GM23338 (cell line): ENCODE results near the gene TENT5C. TPM values are rescaled to one million over a fixed set of nuclear protein-coding genes. Genes with fewer than 3 reads are reported as not detected.

Source experiments
- ATAC-seq: fragments of 200-7000 bp; cut with Tn5 transposase; 3 replicates; pipeline ENCODE4 v1.9.1; 2020
- DNase-seq: peaks from one replicate; pipeline ENCODE4 v3.0.0-alpha.2; 2015; ENCODE audit warnings: low spot score
- H2AFZ ChIP-seq: fragments of 200-600 bp; sonication (generic); 2 replicates; pipeline ENCODE4 v1.8.0; 2016; ENCODE audit warnings: antibody characterized with exemption, mild to moderate bottlenecking, moderate library complexity
- H3F3A ChIP-seq: fragments of 200-600 bp; sonication (generic); replicated peaks from 2 replicates; pipeline ENCODE4 v1.8.0; 2017; ENCODE audit warnings: antibody characterized with exemption, mixed run types, low read depth
- H3K27ac ChIP-seq: fragments of 200-600 bp; sonication (generic); 2 replicates; pipeline ENCODE4 v1.6.1; 2016; ENCODE audit warnings: low read depth
- H3K27me3 ChIP-seq: fragments of 200-600 bp; sonication (generic); 2 replicates; pipeline ENCODE4 v1.8.0; 2016; ENCODE audit warnings: mild to moderate bottlenecking, mixed run types, moderate library complexity; ENCODE audit not compliant: insufficient read depth
- H3K36me3 ChIP-seq: fragments of 200-600 bp; sonication (generic); 2 replicates; pipeline ENCODE4 v1.8.0; 2016; ENCODE audit warnings: mild to moderate bottlenecking; ENCODE audit not compliant: insufficient read depth
- H3K4me1 ChIP-seq: fragments of 200-600 bp; sonication (generic); 2 replicates; pipeline ENCODE4 v1.8.0; 2016; ENCODE audit warnings: mild to moderate bottlenecking, moderate library complexity; ENCODE audit not compliant: insufficient read depth
- H3K4me2 ChIP-seq: fragments of 200-600 bp; sonication (generic); 2 replicates; pipeline ENCODE4 v1.7.1; 2017; ENCODE audit warnings: mixed run types
- H3K4me3 ChIP-seq: fragments of 200-600 bp; sonication (generic); 2 replicates; pipeline ENCODE4 v1.6.1; 2016; ENCODE audit warnings: mixed run types
- H3K79me2 ChIP-seq: fragments of 200-600 bp; sonication (generic); replicated peaks from 2 replicates; pipeline ENCODE4 v1.8.0; 2017; ENCODE audit warnings: mild to moderate bottlenecking; ENCODE audit not compliant: insufficient read depth
- H3K9me2 ChIP-seq: fragments of 200-600 bp; sonication (generic); 2 replicates; pipeline ENCODE4 v1.8.0; 2017; ENCODE audit not compliant: insufficient read depth
- H4K20me1 ChIP-seq: fragments of 200-600 bp; sonication (generic); replicated peaks from 2 replicates; pipeline ENCODE4 v1.8.0; 2017; ENCODE audit warnings: mild to moderate bottlenecking; ENCODE audit not compliant: insufficient read depth
- H3K27ac Mint-ChIP-seq: 2 replicates; pipeline ENCODE4 v1.8.0; 2020; ENCODE audit warnings: inconsistent platforms, mild to moderate bottlenecking, moderate library complexity, mixed read lengths
- H3K27me3 Mint-ChIP-seq: 3 replicates; pipeline ENCODE4 v1.8.0; 2022; ENCODE audit warnings: low read depth, mild to moderate bottlenecking, moderate library complexity, mixed read lengths, inconsistent platforms; ENCODE audit not compliant: insufficient read depth, poor library complexity
- H3K36me3 Mint-ChIP-seq: 3 replicates; pipeline ENCODE4 v1.8.0; 2021; ENCODE audit warnings: low read depth, mild to moderate bottlenecking, inconsistent platforms, moderate library complexity, mixed read lengths
- H3K4me1 Mint-ChIP-seq: 3 replicates; pipeline ENCODE4 v1.8.0; 2020; ENCODE audit warnings: mild to moderate bottlenecking, inconsistent platforms, mixed read lengths
- H3K4me3 Mint-ChIP-seq: 3 replicates; pipeline ENCODE4 v1.8.0; 2021; ENCODE audit warnings: moderate library complexity, mild to moderate bottlenecking, inconsistent platforms, mixed read lengths
- H3K9me3 Mint-ChIP-seq: 3 replicates; pipeline ENCODE4 v1.8.0; 2020; ENCODE audit warnings: moderate library complexity, mild to moderate bottlenecking, inconsistent platforms, mixed read lengths
- CREB1 ChIP-seq: fragments of 250-450 bp; sonication (Bioruptor Pico); IDR thresholded peaks from 2 replicates; pipeline ENCODE4 v1.5.0; 2020; ENCODE audit warnings: low read depth, mild to moderate bottlenecking, moderate library complexity
- EZH2 ChIP-seq: fragments of 200-600 bp; sonication (generic); IDR thresholded peaks from one replicate; pipeline ENCODE4 v1.8.0; 2017; ENCODE audit warnings: antibody characterized with exemption, mild to moderate bottlenecking, low read depth; ENCODE audit not compliant: unreplicated experiment
- EZH2phosphoT487 ChIP-seq: fragments of 200-600 bp; sonication (generic); IDR thresholded peaks from one replicate; pipeline ENCODE4 v1.8.1; 2018; ENCODE audit warnings: antibody characterized with exemption; ENCODE audit not compliant: unreplicated experiment
- JUNB ChIP-seq: IDR thresholded peaks from one replicate; pipeline ENCODE4 v1.6.1; 2016; ENCODE audit warnings: antibody characterized with exemption; ENCODE audit not compliant: unreplicated experiment
- NANOG ChIP-seq: IDR thresholded peaks from 2 replicates; pipeline ENCODE4 v1.6.1; 2016; ENCODE audit warnings: antibody characterized with exemption, borderline replicate concordance
- POLR2AphosphoS5 ChIP-seq: IDR thresholded peaks from 2 replicates; pipeline ENCODE4 v1.6.1; 2016; ENCODE audit warnings: antibody characterized with exemption, low read depth
- STAT1 ChIP-seq: IDR thresholded peaks from one replicate; pipeline ENCODE4 v1.6.1; 2016; ENCODE audit warnings: antibody characterized with exemption; ENCODE audit not compliant: unreplicated experiment
- ZNF114 ChIP-seq: fragments of 250-450 bp; sonication (Bioruptor Pico); IDR thresholded peaks from 2 replicates; pipeline ENCODE4 v1.5.0; 2020; ENCODE audit warnings: mild to moderate bottlenecking, moderate library complexity
- ZNF331 ChIP-seq: fragments of 250-450 bp; sonication (Bioruptor Pico); IDR thresholded peaks from 2 replicates; pipeline ENCODE4 v1.5.0; 2020; ENCODE audit warnings: low read depth, mild to moderate bottlenecking, moderate library complexity
- polyA plus RNA-seq: library from polyadenylated mRNA; unstranded; fragments of >200 nt; fragmentation: Nextera tagmentation; extraction: Ambion mirVana; gene quantifications from 2 replicates; pipeline ENCODE4 v1.2.1, GENCODE V29; 2016
- total RNA-seq: library from RNA; depleted of rRNA; stranded (reverse); fragments of >200 nt; shearing (Covaris generic); gene quantifications from 2 replicates; pipeline ENCODE4 v1.2.3, GENCODE V29; 2014
- TF ChIP-seq, protein P1 (sequence below), 2 experiments: fragments of 200-600 bp in 1 of 2; sonication (generic) in 1 of 2; conservative IDR thresholded peaks; 2 replicates each; pipeline versions ENCODE4 v1.5.1 to v1.6.1; 2016 to 2017; ENCODE audit warnings: antibody characterized with exemption in 2 of 2, low read depth in 2 of 2, mild to moderate bottlenecking in 2 of 2, moderate library complexity in 1 of 2
- TF ChIP-seq, protein P2 (sequence below): IDR thresholded peaks from 2 replicates; pipeline ENCODE4 v1.6.1; 2016; ENCODE audit warnings: antibody characterized with exemption
- TF ChIP-seq, protein P3 (sequence below): IDR thresholded peaks from one replicate; pipeline ENCODE4 v1.6.1; 2018; ENCODE audit warnings: antibody characterized with exemption; ENCODE audit not compliant: unreplicated experiment
- TF ChIP-seq, protein P4 (sequence below): fragments of 250-450 bp; sonication (Bioruptor Pico); IDR thresholded peaks from 2 replicates; pipeline ENCODE4 v1.5.0; 2020; ENCODE audit warnings: mild to moderate bottlenecking, moderate library complexity

TENT5C gene
- total and polyA plus RNA-seq, 2 experiments from 2014 or later: 0.23 to 0.80 TPM

DNA sequence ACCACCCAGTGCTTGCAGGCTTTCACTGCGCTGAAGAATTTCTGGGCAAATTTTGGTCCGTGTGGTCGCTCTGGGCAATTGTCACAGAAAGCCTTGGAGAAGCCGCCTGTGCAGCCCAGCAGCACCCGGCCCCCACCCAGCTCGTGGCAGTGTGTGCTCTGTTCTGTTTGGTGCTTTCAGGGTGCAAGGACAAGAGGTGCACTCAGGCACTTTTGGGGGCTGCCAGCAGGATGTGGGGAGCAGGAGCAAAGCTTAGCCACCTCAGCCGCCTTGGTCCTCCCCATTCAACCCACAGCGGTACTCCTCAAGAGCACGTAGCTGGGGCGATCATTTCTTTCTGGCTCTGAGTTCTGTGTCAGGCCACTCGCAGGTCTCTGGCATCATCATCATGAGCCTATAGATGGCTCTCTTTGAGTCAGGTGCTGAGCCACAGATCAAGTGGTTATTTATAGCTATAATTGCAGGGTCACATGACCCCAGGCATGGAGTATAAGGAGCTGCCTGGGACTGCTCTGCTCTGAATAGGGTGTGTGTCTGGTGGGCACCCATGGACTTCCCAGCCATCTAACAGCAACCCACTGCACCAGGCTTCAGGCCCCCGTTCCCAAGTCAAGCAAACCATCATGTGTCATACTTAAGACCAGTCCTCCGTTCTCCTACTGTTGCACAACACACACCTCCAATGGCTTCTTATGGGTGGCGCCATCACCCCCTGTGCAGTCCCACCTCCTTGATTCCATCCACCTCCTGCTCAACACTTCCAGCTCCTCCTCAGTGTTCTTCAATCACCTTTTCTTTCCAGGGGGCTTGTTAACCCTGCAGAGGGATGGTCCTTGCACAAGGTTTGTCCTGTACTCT, 18.1 kb upstream of the TENT5C start:
- H3K79me2 ChIP-seq: no peaks in the 10 kb centered on the region
- no peak for TF ChIP-seq NANOG
- no peak for TF ChIP-seq STAT1
- TF ChIP-seq ZNF114 (CRISPR knock-in tag): no peak
- TF ChIP-seq, protein P1, sequence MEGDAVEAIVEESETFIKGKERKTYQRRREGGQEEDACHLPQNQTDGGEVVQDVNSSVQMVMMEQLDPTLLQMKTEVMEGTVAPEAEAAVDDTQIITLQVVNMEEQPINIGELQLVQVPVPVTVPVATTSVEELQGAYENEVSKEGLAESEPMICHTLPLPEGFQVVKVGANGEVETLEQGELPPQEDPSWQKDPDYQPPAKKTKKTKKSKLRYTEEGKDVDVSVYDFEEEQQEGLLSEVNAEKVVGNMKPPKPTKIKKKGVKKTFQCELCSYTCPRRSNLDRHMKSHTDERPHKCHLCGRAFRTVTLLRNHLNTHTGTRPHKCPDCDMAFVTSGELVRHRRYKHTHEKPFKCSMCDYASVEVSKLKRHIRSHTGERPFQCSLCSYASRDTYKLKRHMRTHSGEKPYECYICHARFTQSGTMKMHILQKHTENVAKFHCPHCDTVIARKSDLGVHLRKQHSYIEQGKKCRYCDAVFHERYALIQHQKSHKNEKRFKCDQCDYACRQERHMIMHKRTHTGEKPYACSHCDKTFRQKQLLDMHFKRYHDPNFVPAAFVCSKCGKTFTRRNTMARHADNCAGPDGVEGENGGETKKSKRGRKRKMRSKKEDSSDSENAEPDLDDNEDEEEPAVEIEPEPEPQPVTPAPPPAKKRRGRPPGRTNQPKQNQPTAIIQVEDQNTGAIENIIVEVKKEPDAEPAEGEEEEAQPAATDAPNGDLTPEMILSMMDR (conservative IDR thresholded peaks at IDR 0.05; ENCODE audit: low read depth in 2 of 2): no peak
- TF ChIP-seq POLR2AphosphoS5: no peak
- no peak for TF ChIP-seq JUNB
- TF ChIP-seq, protein P2, sequence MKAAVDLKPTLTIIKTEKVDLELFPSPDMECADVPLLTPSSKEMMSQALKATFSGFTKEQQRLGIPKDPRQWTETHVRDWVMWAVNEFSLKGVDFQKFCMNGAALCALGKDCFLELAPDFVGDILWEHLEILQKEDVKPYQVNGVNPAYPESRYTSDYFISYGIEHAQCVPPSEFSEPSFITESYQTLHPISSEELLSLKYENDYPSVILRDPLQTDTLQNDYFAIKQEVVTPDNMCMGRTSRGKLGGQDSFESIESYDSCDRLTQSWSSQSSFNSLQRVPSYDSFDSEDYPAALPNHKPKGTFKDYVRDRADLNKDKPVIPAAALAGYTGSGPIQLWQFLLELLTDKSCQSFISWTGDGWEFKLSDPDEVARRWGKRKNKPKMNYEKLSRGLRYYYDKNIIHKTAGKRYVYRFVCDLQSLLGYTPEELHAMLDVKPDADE: no peak
- TF ChIP-seq ZNF331 (CRISPR knock-in tag): no peak
- no peak for TF ChIP-seq EZH2phosphoT487
- no peak for TF ChIP-seq CREB1 (CRISPR knock-in tag)
- TF ChIP-seq EZH2: no peak
- TF ChIP-seq, protein P3, sequence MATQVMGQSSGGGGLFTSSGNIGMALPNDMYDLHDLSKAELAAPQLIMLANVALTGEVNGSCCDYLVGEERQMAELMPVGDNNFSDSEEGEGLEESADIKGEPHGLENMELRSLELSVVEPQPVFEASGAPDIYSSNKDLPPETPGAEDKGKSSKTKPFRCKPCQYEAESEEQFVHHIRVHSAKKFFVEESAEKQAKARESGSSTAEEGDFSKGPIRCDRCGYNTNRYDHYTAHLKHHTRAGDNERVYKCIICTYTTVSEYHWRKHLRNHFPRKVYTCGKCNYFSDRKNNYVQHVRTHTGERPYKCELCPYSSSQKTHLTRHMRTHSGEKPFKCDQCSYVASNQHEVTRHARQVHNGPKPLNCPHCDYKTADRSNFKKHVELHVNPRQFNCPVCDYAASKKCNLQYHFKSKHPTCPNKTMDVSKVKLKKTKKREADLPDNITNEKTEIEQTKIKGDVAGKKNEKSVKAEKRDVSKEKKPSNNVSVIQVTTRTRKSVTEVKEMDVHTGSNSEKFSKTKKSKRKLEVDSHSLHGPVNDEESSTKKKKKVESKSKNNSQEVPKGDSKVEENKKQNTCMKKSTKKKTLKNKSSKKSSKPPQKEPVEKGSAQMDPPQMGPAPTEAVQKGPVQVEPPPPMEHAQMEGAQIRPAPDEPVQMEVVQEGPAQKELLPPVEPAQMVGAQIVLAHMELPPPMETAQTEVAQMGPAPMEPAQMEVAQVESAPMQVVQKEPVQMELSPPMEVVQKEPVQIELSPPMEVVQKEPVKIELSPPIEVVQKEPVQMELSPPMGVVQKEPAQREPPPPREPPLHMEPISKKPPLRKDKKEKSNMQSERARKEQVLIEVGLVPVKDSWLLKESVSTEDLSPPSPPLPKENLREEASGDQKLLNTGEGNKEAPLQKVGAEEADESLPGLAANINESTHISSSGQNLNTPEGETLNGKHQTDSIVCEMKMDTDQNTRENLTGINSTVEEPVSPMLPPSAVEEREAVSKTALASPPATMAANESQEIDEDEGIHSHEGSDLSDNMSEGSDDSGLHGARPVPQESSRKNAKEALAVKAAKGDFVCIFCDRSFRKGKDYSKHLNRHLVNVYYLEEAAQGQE: no peak
- TF ChIP-seq, protein P4, sequence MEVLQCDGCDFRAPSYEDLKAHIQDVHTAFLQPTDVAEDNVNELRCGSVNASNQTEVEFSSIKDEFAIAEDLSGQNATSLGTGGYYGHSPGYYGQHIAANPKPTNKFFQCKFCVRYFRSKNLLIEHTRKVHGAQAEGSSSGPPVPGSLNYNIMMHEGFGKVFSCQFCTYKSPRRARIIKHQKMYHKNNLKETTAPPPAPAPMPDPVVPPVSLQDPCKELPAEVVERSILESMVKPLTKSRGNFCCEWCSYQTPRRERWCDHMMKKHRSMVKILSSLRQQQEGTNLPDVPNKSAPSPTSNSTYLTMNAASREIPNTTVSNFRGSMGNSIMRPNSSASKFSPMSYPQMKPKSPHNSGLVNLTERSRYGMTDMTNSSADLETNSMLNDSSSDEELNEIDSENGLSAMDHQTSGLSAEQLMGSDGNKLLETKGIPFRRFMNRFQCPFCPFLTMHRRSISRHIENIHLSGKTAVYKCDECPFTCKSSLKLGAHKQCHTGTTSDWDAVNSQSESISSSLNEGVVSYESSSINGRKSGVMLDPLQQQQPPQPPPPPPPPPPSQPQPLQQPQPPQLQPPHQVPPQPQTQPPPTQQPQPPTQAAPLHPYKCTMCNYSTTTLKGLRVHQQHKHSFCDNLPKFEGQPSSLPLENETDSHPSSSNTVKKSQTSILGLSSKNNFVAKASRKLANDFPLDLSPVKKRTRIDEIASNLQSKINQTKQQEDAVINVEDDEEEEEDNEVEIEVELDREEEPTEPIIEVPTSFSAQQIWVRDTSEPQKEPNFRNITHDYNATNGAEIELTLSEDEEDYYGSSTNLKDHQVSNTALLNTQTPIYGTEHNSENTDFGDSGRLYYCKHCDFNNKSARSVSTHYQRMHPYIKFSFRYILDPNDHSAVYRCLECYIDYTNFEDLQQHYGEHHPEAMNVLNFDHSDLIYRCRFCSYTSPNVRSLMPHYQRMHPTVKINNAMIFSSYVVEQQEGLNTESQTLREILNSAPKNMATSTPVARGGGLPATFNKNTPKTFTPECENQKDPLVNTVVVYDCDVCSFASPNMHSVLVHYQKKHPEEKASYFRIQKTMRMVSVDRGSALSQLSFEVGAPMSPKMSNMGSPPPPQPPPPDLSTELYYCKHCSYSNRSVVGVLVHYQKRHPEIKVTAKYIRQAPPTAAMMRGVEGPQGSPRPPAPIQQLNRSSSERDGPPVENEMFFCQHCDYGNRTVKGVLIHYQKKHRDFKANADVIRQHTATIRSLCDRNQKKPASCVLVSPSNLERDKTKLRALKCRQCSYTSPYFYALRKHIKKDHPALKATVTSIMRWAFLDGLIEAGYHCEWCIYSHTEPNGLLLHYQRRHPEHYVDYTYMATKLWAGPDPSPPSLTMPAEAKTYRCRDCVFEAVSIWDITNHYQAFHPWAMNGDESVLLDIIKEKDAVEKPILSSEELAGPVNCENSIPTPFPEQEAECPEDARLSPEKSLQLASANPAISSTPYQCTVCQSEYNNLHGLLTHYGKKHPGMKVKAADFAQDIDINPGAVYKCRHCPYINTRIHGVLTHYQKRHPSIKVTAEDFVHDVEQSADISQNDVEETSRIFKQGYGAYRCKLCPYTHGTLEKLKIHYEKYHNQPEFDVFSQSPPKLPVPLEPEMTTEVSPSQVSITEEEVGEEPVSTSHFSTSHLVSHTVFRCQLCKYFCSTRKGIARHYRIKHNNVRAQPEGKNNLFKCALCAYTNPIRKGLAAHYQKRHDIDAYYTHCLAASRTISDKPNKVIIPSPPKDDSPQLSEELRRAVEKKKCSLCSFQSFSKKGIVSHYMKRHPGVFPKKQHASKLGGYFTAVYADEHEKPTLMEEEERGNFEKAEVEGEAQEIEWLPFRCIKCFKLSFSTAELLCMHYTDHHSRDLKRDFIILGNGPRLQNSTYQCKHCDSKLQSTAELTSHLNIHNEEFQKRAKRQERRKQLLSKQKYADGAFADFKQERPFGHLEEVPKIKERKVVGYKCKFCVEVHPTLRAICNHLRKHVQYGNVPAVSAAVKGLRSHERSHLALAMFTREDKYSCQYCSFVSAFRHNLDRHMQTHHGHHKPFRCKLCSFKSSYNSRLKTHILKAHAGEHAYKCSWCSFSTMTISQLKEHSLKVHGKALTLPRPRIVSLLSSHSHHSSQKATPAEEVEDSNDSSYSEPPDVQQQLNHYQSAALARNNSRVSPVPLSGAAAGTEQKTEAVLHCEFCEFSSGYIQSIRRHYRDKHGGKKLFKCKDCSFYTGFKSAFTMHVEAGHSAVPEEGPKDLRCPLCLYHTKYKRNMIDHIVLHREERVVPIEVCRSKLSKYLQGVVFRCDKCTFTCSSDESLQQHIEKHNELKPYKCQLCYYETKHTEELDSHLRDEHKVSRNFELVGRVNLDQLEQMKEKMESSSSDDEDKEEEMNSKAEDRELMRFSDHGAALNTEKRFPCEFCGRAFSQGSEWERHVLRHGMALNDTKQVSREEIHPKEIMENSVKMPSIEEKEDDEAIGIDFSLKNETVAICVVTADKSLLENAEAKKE (CRISPR knock-in tag): no peak
- no peak overlapping the region for H3K4me3 ChIP-seq
- H3K27ac ChIP-seq: no peak overlapping the region
- Mint-ChIP-seq H3K27ac (no peak overlapping the region), H3K9me3 (no peaks in the 10 kb centered on the region; the same call in 2 of the 3 replicates), H3K4me1 (peaks cover 4% of the 10 kb centered on the region; the same call in 2 of the 3 replicates), H3K36me3 (no peaks in the 10 kb centered on the region), H3K27me3 (peaks cover 5% of the 10 kb centered on the region), H3K4me3 (no peak overlapping the region)
- H3K4me1 ChIP-seq: no peaks in the 10 kb centered on the region
- H3K36me3 ChIP-seq: no peaks in the 10 kb centered on the region
- no peaks in the 10 kb centered on the region for H3K27me3 ChIP-seq
- H2AFZ ChIP-seq: no peak overlapping the region
- H4K20me1 ChIP-seq: no peaks in the 10 kb centered on the region
- H3K4me2 ChIP-seq: no peak overlapping the region
- no peaks in the 10 kb centered on the region for H3K9me2 ChIP-seq
- ATAC-seq (no peak), DNase-seq (no peak)
- H3F3A ChIP-seq: no peaks in the 10 kb centered on the region
